ENCODE data around the gene MYOF.

DNA sequence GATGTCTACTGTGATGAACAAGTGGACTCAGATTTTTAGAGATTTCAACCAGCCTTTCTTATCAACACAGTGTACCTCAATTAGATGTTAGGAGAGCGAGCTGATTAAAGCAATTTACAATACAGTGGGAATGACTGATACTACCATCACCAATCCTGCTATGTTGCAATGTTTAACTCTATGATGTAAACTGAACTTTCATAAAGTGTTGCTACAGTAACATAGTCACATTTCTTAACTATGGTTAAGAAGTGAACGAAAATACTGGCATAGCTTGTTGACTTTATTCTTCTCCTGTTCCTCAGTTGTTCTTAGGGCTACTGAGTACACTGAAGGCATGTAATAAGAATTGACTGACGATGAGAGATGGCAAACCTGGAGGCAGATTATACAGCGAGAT lies 139.8 kb downstream of the MYOF start:
- no peak for TF ChIP-seq POLR2A (IDR thresholded peaks at IDR 0.05)
- TF ChIP-seq, protein P1, sequence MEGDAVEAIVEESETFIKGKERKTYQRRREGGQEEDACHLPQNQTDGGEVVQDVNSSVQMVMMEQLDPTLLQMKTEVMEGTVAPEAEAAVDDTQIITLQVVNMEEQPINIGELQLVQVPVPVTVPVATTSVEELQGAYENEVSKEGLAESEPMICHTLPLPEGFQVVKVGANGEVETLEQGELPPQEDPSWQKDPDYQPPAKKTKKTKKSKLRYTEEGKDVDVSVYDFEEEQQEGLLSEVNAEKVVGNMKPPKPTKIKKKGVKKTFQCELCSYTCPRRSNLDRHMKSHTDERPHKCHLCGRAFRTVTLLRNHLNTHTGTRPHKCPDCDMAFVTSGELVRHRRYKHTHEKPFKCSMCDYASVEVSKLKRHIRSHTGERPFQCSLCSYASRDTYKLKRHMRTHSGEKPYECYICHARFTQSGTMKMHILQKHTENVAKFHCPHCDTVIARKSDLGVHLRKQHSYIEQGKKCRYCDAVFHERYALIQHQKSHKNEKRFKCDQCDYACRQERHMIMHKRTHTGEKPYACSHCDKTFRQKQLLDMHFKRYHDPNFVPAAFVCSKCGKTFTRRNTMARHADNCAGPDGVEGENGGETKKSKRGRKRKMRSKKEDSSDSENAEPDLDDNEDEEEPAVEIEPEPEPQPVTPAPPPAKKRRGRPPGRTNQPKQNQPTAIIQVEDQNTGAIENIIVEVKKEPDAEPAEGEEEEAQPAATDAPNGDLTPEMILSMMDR (IDR thresholded peaks at IDR 0.05), result no peak
